Keratinocyte (primary cell): ENCODE measurements around the gene PIGBOS1.

Experiments
- EZH2 ChIP-seq: IDR thresholded peaks from one replicate; pipeline ENCODE4 v1.6.1; 2012; ENCODE audit warnings: inconsistent platforms, mild to moderate bottlenecking, low read length, moderate library complexity
- TF ChIP-seq, protein P1 (sequence below), 3 experiments: IDR thresholded peaks in 1 of 3; conservative IDR thresholded peaks in 1 of 3; optimal IDR thresholded peaks in 1 of 3; 2 replicates in 2 of 3; 3 replicates in 1 of 3; pipeline versions ENCODE3 to v1.5.1; 2011; ENCODE audit warnings: low read length in 3 of 3, mild to moderate bottlenecking in 3 of 3, moderate library complexity in 2 of 3, control low read depth in 1 of 3, inconsistent platforms in 1 of 3; ENCODE audit not compliant: insufficient read depth in 2 of 3; ENCODE audit errors: extremely low read depth in 1 of 3

DNA sequence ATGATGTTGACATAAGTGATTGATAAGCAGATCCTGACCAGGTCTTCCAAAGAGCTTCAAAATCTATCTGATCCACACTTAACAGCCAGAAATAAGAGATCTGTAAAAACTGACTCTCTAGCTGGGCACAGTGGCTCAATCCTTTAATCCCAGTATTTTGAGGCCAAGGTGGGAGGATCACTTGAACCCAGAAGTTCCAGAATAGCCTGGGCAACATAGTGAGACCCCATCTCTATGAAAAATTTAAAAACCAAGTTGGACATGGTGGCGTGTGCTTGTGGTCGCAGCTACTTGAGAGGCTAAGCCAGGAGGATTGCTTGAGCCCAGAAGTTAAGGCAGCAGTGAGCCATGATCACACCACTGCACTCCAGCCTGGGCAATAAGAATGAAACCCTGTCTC is 43.7 kb upstream of the PIGBOS1 start:
- TF ChIP-seq, protein P1, sequence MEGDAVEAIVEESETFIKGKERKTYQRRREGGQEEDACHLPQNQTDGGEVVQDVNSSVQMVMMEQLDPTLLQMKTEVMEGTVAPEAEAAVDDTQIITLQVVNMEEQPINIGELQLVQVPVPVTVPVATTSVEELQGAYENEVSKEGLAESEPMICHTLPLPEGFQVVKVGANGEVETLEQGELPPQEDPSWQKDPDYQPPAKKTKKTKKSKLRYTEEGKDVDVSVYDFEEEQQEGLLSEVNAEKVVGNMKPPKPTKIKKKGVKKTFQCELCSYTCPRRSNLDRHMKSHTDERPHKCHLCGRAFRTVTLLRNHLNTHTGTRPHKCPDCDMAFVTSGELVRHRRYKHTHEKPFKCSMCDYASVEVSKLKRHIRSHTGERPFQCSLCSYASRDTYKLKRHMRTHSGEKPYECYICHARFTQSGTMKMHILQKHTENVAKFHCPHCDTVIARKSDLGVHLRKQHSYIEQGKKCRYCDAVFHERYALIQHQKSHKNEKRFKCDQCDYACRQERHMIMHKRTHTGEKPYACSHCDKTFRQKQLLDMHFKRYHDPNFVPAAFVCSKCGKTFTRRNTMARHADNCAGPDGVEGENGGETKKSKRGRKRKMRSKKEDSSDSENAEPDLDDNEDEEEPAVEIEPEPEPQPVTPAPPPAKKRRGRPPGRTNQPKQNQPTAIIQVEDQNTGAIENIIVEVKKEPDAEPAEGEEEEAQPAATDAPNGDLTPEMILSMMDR (optimal IDR thresholded peaks at IDR 0.05 in 1 of 3, IDR thresholded peaks at IDR 0.05 in 1 of 3, conservative IDR thresholded peaks at IDR 0.05 in 1 of 3; ENCODE audit: extremely low read depth in 1 of 3, insufficient read depth in 2 of 3, low read length in 3 of 3), result no peak
- no peak for TF ChIP-seq EZH2
